Measurements from ENCODE around the gene AGBL1.

Gene AGBL1

GRCh38 chr15:86611417-86612040, 531.9 kb downstream of the AGBL1 start:
- DNase-seq, result no peak

DNA sequence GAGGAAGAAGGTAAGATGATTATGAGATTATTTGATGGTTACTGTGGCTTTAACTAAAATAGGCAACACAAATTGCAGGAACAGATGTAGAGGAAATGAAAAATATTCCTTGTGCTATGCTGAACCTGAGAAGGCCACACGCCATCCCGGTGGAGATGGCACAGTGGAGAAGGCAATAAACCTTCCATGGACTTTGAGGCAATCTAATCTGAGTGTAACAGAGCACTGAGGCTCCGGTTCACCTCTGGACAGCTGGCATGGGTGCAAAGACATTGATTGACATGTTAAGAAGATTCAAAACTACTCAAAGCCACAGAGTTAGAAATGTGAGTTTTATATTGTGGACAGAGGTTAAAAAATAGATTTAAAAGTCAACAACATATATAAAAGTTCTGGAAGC, 535.7 kb downstream of the AGBL1 start:
- DNase-seq, result no peak

- no peak for DNase-seq
Measured at GRCh38 chr15:86615816-86616215, 536.1 kb downstream of the AGBL1 start.

- DNase-seq, result no peak
Measured at GRCh38 chr15:86616771-86617170, 537.1 kb downstream of the AGBL1 start.

DNA sequence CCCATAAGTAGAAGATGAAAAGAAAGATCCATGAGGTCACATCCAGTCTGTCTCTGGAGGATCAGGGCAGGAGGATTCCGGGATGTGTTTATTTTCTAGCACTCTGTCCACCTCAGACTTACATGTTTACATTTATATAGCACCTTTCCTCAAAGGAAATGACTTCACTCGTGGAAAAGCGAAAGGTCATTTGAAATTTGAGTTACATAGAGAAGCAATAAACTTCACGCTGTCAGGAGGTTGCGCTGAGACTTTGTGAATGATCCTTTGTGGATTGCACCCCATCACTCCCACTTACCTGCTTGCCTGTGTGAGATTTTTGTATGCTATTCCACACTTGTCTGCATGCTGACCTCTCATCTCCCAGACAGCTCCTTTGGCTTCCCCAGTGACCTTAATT, 540.5 kb downstream of the AGBL1 start:
- DNase-seq, result no peak

DNA sequence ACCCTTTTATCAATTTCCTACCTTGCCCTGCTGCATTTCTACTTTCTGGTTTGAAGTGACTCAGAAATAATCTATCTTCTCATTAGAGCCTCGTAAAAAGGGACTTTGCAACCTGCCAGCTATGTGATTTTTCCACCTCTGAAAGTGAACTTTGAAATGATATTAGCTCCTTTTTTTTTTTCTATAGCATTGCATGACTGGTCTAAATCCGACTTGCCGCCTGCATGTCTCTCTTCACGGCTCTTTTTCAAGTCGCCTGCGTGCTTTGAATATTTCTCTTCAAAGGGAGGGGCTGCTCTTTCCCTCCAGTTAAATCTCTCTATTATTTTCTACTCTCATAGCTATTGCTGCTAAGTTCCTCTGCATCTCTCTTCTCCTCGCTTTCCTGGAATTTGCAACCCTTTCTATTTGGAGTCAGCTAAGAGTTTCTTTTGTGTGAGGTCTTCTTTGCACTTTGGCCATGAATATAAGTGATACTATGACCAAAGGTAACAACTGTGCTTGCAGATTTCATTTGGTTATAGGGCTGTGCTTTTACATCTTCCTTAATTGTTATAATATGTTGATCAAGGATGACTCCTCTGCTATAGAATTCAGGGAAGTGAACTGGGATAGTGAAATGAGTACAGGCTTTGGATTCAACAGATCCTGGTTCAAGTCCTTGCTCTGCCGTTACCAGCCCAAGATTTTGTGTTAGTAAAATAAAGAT, 541.1 kb downstream of the AGBL1 start:
- no peak for DNase-seq

GRCh38 chr15:86623236-86623635, 543.6 kb downstream of the AGBL1 start:
- no peak for DNase-seq

GRCh38 chr15:86624261-86625036, 544.8 kb downstream of the AGBL1 start:
- DNase-seq, result no peak

- DNase-seq, result no peak
Measured at GRCh38 chr15:86629409-86630356, 550.0 kb downstream of the AGBL1 start.

- DNase-seq, result no peak
Measured at GRCh38 chr15:86630946-86631345, 551.3 kb downstream of the AGBL1 start.

- no peak for DNase-seq
Measured at GRCh38 chr15:86634146-86634545, 554.5 kb downstream of the AGBL1 start.

GRCh38 chr15:86634992-86635638, 555.4 kb downstream of the AGBL1 start:
- DNase-seq, result no peak

DNA sequence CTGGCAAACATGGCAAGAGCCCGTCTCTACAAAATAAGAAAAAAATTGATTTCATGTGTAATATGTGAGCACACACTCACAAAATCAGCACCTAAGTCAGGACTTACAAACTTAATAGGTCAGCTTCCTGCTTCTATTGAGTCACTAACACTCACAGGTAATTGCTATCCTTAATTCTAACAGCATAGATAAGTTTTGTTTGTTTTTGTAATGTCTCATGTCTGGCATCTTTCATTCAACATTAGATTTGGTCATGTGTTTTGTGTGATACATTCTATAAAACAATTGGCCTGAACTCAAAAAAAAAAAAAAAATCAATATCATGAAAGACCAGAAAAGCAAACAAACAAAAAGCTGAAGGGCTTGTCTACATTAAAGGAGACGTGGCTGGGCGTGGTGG, 564.7 kb downstream of the AGBL1 start:
- no peak for DNase-seq

GRCh38 chr15:86645925-86646500, 566.3 kb downstream of the AGBL1 start:
- no peak for DNase-seq

GRCh38 chr15:86647810-86648440, 568.3 kb downstream of the AGBL1 start:
- no peak for DNase-seq

- DNase-seq, result no peak
Measured at GRCh38 chr15:86649277-86649676, 569.6 kb downstream of the AGBL1 start.

DNA sequence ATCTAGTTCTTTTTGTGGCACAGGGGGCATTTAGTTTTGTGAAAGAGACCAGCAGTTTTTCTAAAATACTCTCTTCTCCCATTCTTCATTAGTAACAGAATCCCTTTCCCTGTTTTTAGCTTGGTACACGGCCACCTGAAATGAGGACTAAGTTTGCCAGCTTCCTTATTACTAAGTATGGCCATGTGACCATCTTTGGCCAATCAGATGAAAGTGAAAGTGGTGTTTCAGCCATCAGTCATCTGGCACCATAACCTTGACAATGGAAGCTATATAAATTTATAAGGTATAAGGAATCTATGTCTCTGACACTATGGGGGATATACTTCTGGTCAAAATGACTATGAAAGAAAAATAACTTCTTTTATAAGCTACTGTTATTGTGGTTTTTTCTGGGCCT, 570.4 kb downstream of the AGBL1 start:
- no peak for DNase-seq

DNA sequence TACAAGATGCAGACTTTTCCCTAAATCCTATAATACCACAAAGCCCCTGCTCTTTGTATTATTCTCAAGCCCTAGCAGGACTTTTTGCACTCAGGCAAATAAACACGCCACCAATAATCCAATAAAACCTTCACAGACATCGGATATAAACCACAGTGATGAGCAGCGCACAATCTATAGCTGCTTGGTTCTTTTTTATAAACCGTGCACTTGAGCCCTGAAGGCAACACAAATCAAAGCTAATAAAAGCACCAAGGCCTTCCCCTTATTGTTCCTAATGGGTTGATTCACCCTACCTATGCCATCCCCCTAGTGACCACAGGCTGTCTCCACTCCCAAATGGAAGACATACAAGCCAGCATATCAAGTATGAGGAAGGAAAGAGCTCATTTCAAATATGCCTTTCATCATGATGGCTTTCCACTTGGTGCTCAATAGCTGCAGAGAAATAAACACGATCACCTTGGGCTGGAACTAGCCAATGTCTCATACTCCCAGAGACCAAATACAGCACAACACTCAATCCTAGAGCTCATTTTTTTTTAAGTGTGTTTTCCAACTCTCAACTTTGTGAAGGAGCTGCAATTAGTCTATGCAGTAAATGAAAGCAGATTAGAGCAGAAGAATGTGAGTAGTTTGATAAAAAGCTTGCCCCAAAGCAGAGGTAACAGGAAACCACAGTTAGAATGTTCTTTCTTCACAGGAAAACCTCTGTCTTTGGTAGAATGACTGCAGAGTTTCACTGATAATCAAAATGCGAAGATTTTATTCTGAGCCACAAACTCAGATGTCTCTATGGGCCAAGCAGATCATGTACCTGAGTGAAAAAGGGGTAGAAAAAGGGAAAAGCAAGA, 573.9 kb downstream of the AGBL1 start:
- DNase-seq, result no peak

- no peak for DNase-seq
Measured at GRCh38 chr15:86654501-86654900, 574.8 kb downstream of the AGBL1 start.

GRCh38 chr15:86657305-86657704, 577.6 kb downstream of the AGBL1 start:
- DNase-seq, result no peak

All from NCI-H1436 treated with DMSO at 0.1 percent for 48 hours (cell line).